AG09309 (cell line): ENCODE data around the gene MYLIP.
"Not testable (repeated sequence)": the region's sequence is repeated elsewhere in the genome, so short reads cannot be mapped to it uniquely, and the experiment has no call there.

Source experiments
- DNase-seq: peaks from one replicate; pipeline ENCODE4 v3.0.0-alpha.2; 2010; ENCODE audit warnings: low read depth
- H3K4me3 ChIP-seq: 2 replicates; pipeline ENCODE4 v1.5.1; 2011; ENCODE audit warnings: mild to moderate bottlenecking, low read depth, low read length, moderate library complexity; ENCODE audit not compliant: control insufficient read depth
- TF ChIP-seq, protein P1 (sequence below): IDR thresholded peaks from 2 replicates; pipeline ENCODE4 v1.5.1; 2011; ENCODE audit warnings: mild to moderate bottlenecking, low read depth, low read length, inconsistent platforms; ENCODE audit not compliant: insufficient read depth, control insufficient read depth; ENCODE audit errors: missing control alignments

The MYLIP gene

GRCh38 chr6:16173167-16173940 lies 44.5 kb downstream of the MYLIP start:
- TF ChIP-seq, protein P1, sequence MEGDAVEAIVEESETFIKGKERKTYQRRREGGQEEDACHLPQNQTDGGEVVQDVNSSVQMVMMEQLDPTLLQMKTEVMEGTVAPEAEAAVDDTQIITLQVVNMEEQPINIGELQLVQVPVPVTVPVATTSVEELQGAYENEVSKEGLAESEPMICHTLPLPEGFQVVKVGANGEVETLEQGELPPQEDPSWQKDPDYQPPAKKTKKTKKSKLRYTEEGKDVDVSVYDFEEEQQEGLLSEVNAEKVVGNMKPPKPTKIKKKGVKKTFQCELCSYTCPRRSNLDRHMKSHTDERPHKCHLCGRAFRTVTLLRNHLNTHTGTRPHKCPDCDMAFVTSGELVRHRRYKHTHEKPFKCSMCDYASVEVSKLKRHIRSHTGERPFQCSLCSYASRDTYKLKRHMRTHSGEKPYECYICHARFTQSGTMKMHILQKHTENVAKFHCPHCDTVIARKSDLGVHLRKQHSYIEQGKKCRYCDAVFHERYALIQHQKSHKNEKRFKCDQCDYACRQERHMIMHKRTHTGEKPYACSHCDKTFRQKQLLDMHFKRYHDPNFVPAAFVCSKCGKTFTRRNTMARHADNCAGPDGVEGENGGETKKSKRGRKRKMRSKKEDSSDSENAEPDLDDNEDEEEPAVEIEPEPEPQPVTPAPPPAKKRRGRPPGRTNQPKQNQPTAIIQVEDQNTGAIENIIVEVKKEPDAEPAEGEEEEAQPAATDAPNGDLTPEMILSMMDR: no peak
- no peak overlapping the region for H3K4me3 ChIP-seq

DNA sequence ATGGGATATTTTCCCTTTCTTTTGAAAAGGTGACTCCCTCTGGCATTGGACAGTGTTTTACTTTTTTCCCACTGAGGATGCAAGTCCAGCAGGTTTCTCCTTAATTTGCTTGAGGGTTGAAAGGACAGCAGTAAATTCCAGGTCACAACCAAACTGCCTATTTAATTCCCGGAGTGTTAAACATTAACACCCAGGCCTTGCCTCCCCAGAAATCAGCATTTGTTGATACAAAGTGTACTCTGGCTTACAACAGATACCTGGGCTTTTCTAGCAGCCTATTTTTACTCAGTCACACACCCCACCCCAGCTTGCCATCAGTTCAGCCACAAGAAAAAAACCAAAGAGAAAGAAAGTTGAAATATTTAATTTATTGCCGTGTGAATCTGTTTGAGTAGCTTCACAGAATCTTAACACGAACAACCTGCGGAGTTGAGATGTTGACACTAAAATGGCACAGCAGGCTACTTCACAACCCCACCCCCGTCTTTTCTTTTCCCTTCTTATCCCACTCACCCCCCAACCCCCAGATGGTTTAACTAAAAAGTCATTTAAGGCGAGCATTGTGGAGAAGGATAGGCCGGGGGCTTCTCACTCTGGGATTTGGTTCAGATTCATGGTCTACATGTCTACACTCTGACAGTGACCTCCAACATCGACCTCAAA lies 45.7 kb downstream of the MYLIP start:
- DNase-seq: no peak
- no peak overlapping the region for H3K4me3 ChIP-seq
- TF ChIP-seq, protein P1: no peak

More at GRCh38 chr6:16173167-16173940, 44.5 kb downstream of the MYLIP start:
- no peak for DNase-seq

- not testable (repeated sequence) for DNase-seq, H3K4me3 ChIP-seq
Measured at GRCh38 chr6:16176600-16176999, 47.7 kb downstream of the MYLIP start.

DNA sequence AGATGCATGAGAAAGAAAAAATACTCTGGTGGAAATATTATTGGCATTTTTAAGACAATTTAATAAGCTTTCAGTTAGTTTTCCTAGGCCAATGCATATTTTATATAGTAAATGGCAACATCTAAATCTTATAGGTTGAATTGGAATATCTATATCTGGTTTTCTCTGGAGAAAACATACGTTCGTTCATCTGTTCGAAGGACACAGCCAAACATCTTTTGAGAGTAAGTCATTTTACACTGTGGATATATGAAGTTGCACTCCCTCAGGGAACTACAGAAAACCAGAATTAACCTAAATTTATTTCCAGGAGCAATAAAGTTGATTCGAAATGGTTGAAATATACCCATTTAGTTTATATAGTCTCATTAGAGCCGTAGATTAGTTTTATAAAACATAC lies 49.0 kb downstream of the MYLIP start:
- H3K4me3 ChIP-seq: no peak overlapping the region
- TF ChIP-seq, protein P1: no peak
- DNase-seq: no peak

DNA sequence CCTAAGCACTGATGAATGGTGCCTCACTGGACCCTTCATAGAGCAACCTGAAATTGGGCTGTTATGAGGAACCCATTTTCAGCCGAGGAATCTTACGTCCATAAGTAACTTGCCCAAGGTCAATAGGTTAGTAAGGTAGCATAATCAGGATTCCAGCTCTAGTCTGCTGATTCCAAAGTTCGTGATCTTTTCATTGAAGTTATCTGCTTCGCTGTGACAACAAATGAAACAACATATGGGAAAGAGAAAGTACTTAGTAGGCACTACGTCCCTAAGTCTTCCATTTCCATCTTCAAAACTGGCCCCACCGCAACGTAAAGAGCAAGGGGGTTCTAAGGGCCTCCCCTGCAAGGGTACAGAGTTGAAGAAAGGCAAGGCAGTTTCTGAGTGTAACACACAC lies 49.5 kb downstream of the MYLIP start:
- TF ChIP-seq, protein P1: no peak
- DNase-seq: no peak
- H3K4me3 ChIP-seq: no peak overlapping the region

DNA sequence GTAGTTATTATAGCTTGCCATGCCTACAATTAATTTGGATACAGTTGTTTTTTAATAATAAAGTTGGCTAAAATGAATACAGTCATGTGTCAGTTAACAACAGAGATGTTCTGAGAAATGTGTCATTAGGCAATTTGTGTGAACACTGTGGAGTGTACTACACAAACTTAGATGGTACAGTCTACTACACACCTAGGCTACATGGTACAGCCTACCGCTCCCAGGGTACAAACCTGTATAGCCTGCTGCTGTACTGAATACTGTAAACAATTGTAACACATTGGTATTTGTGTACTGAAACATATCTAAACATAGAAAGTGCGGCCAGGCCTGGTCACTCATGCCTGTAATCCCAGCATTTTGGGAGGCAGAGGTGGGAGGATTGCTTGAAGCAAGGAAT lies 50.2 kb downstream of the MYLIP start:
- no peak overlapping the region for H3K4me3 ChIP-seq
- DNase-seq: no peak
- TF ChIP-seq, protein P1: no peak

- TF ChIP-seq, protein P1: no peak
- H3K4me3 ChIP-seq: no peak overlapping the region
- DNase-seq: no peak
Measured at GRCh38 chr6:16179970-16180431, 51.1 kb downstream of the MYLIP start.
